ENCODE measurements around the gene FYCO1.

The FYCO1 gene

GRCh38 chr3:45936261-45936660, 59.4 kb downstream of the FYCO1 start:
- TF ChIP-seq REST (IDR thresholded peaks at IDR 0.05; ENCODE audit: low read depth) (no peak), EGR1 (IDR thresholded peaks at IDR 0.05) (no peak)

GRCh38 chr3:45933591-45933990, 62.0 kb downstream of the FYCO1 start:
- no peak for TF ChIP-seq CREB1 (IDR thresholded peaks at IDR 0.05; ENCODE audit: low read depth)

- TF ChIP-seq EP300 (IDR thresholded peaks at IDR 0.05; ENCODE audit: borderline replicate concordance) (no peak), REST (IDR thresholded peaks at IDR 0.05; ENCODE audit: low read depth) (no peak), RAD21 (IDR thresholded peaks at IDR 0.05; ENCODE audit: low read depth) (no peak), TCF12 (IDR thresholded peaks at IDR 0.05; ENCODE audit: low read depth) (no peak), NFIC (IDR thresholded peaks at IDR 0.05) (no peak), CEBPB (IDR thresholded peaks at IDR 0.05) (no peak), EGR1 (IDR thresholded peaks at IDR 0.05) (no peak), YY1 (IDR thresholded peaks at IDR 0.05; ENCODE audit: low read depth) (no peak)
- TF ChIP-seq, protein P1, sequence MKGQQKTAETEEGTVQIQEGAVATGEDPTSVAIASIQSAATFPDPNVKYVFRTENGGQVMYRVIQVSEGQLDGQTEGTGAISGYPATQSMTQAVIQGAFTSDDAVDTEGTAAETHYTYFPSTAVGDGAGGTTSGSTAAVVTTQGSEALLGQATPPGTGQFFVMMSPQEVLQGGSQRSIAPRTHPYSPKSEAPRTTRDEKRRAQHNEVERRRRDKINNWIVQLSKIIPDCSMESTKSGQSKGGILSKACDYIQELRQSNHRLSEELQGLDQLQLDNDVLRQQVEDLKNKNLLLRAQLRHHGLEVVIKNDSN (IDR thresholded peaks at IDR 0.05) = no peak
Observed at GRCh38 chr3:45932112-45932511, 63.5 kb downstream of the FYCO1 start.

- no peak for TF ChIP-seq EGR1 (IDR thresholded peaks at IDR 0.05)
Observed at GRCh38 chr3:45931496-45931895, 64.1 kb downstream of the FYCO1 start.

DNA sequence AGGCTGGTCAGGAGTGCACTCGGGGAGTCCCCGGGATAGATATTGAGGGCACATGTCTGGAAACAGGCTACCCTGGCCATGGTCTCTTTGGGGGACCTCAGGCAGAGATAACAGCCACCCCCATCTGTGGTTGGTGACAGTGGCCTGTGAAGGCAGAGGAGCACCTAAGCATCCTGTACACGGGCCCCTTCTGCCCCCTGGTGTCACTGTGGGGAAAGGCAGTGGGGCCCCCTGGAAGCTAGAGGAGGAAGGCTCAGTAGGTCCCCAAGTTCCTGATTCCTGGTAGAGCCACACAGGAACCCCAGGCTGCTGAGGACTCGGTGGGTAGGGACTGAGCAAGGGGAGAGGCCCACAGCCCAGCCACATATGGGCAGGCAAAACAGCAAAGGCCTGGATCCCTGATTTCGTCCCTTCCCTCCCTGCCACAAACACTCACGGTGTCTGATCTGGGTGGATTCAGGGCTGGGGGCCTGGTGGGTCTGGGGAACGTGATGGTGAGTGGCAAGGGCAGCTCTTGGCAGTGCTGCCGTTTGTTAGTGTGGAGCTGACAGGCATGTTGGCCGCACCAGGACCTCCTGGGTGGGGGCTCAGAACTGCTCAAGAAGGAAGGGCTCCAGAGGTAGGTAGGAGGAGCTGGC, 66.5 kb downstream of the FYCO1 start:
- peak; percentile 74 for TF ChIP-seq RAD21 (IDR thresholded peaks at IDR 0.05; ENCODE audit: low read depth)
- TF ChIP-seq TEAD4 (IDR thresholded peaks at IDR 0.05) = no peak

DNA sequence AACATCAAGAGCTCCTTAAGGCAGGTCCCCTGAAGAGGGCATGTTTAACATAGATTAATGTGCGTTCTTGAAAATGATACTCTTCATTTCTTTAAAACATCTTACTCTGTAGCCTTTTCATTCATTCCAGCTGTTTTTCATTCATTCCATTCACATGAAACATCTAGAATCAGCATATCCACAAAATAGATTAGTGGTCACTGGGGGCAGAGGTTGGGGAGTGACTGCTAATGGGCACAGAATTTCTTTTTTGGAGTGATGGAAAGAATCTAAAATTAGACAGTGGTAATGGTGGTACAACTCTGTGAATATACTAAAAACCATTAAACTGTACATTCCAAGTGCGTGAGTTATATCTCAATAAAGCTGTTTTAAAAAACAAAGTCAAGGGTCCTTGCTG, 67.7 kb downstream of the FYCO1 start:
- TF ChIP-seq TEAD4 (IDR thresholded peaks at IDR 0.05) (no peak), RAD21 (IDR thresholded peaks at IDR 0.05; ENCODE audit: low read depth) (no peak), NFIC (IDR thresholded peaks at IDR 0.05) (no peak), EP300 (IDR thresholded peaks at IDR 0.05; ENCODE audit: borderline replicate concordance) (no peak), CREB1 (IDR thresholded peaks at IDR 0.05; ENCODE audit: low read depth) (no peak), MAX (IDR thresholded peaks at IDR 0.05) (no peak)
- TF ChIP-seq, protein P1 (IDR thresholded peaks at IDR 0.05) = no peak

- TF ChIP-seq ZBTB7A (IDR thresholded peaks at IDR 0.05; ENCODE audit: low read depth) (no peak), TEAD4 (IDR thresholded peaks at IDR 0.05) (no peak), TAF1 (IDR thresholded peaks at IDR 0.05; ENCODE audit: low read depth) (no peak), EP300 (IDR thresholded peaks at IDR 0.05; ENCODE audit: borderline replicate concordance) (no peak), CEBPB (IDR thresholded peaks at IDR 0.05) (no peak), YY1 (IDR thresholded peaks at IDR 0.05; ENCODE audit: low read depth) (no peak), FOXM1 (IDR thresholded peaks at IDR 0.05; ENCODE audit: borderline replicate concordance, low read depth) (no peak), MAX (IDR thresholded peaks at IDR 0.05) (no peak)
- TF ChIP-seq, protein P1 (IDR thresholded peaks at IDR 0.05) = no peak
Observed at GRCh38 chr3:45923755-45924154, 71.9 kb downstream of the FYCO1 start.
